Measurements from ENCODE around the gene MLXIP.

Gene MLXIP

GRCh38 chr12:122094137-122094734 is 15.7 kb downstream of the MLXIP start:
- H3K9ac ChIP-seq (ENCODE audit: low read depth, low read length, poor library complexity, severe bottlenecking) = no peak overlapping the region
- no peak overlapping the region for H2AFZ ChIP-seq (ENCODE audit: low read length)
- H3K4me1 ChIP-seq (ENCODE audit: insufficient read depth, low read length, poor library complexity, severe bottlenecking) = peaks cover 12% of the 10 kb centered on the region
- no peaks in the 10 kb centered on the region for H3K36me3 ChIP-seq (ENCODE audit: insufficient read depth, low read length)
- TF ChIP-seq, protein P1, sequence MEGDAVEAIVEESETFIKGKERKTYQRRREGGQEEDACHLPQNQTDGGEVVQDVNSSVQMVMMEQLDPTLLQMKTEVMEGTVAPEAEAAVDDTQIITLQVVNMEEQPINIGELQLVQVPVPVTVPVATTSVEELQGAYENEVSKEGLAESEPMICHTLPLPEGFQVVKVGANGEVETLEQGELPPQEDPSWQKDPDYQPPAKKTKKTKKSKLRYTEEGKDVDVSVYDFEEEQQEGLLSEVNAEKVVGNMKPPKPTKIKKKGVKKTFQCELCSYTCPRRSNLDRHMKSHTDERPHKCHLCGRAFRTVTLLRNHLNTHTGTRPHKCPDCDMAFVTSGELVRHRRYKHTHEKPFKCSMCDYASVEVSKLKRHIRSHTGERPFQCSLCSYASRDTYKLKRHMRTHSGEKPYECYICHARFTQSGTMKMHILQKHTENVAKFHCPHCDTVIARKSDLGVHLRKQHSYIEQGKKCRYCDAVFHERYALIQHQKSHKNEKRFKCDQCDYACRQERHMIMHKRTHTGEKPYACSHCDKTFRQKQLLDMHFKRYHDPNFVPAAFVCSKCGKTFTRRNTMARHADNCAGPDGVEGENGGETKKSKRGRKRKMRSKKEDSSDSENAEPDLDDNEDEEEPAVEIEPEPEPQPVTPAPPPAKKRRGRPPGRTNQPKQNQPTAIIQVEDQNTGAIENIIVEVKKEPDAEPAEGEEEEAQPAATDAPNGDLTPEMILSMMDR (conservative IDR thresholded peaks at IDR 0.05; ENCODE audit: low read length) = no peak
- TF ChIP-seq EZH2phosphoT487 (IDR thresholded peaks at IDR 0.05; ENCODE audit: borderline replicate concordance) = no peak
- peaks cover 8% of the 10 kb centered on the region; the same call in 1 of the 2 replicates for H3F3A ChIP-seq (ENCODE audit: low read depth)
- H3K4me3 ChIP-seq (ENCODE audit: low read length, poor library complexity, severe bottlenecking) = no peak overlapping the region
- no peak overlapping the region for H3K4me2 ChIP-seq (ENCODE audit: low read depth, low read length, poor library complexity, severe bottlenecking)
- peaks cover 9% of the 10 kb centered on the region for H4K20me1 ChIP-seq (ENCODE audit: insufficient read depth, low read length, poor library complexity, severe bottlenecking)
- peaks cover 83% of the 10 kb centered on the region for H3K79me2 ChIP-seq (ENCODE audit: insufficient read depth, low read length)
- H3K9me2 ChIP-seq (replicated peaks; ENCODE audit: low read depth, low read length) = no peaks in the 10 kb centered on the region
- no peaks in the 10 kb centered on the region for H3K9me3 ChIP-seq (ENCODE audit: insufficient read depth, low read depth, low read length)
- no peaks in the 10 kb centered on the region for H3K27me3 ChIP-seq (ENCODE audit: insufficient read depth, low read length, poor library complexity, severe bottlenecking)

DNA sequence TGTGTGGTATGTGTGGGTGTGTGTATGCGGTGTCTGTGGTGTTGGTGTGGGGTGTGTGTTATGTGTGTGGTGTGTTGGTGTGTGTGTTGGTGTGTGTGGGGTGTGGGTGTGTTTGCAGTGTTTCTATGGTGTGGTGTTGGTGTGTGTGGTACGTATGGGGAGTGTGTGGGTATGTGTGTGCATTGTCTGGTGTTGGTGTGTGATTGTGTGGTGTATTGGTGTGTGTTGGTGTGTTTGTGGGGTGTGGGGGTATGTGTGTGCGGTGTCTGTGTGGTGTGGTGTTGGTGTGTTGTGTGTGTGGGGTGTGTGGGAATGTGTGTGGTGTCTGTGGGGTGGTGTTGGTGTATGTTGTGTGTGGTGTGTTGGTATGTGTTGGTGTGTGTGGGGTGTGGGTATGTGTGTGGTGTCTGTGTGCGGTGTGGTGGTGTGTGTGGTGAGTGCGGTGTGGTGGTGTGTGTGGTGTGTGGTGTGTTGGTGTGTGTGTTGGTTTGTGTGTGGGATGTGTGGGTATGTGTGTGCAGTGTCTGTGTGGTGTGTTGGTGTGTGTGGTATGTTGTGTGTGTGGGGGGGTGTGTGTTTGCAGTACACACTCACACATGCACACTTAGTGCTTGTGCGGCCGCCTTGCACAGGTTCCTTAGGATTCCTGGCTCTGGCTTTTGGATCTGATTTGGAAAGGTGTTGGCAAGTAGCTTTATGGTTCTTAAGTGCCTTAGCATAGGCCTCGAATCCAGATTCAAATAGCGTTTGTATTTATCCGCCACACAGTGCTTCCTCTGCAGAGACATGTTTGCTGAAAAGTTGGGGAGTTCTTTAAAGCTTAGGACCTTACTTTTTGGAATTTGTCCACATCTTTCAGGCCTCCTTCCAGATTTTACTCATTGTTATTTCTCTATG is 16.4 kb downstream of the MLXIP start:
- peaks cover 83% of the 10 kb centered on the region for H3K79me2 ChIP-seq (ENCODE audit: insufficient read depth, low read length)

GRCh38 chr12:122096014-122096413 is 17.5 kb downstream of the MLXIP start:
- H3K36me3 ChIP-seq (ENCODE audit: insufficient read depth, low read length) = no peaks in the 10 kb centered on the region

More for the DNA sequence above, 16.4 kb downstream of the MLXIP start:
- H2AFZ ChIP-seq (ENCODE audit: low read length) = no peak overlapping the region
- no peaks in the 10 kb centered on the region for H3K9me2 ChIP-seq (replicated peaks; ENCODE audit: low read depth, low read length)
- no peaks in the 10 kb centered on the region for H3K36me3 ChIP-seq (ENCODE audit: insufficient read depth, low read length)
- H3K9me3 ChIP-seq (ENCODE audit: insufficient read depth, low read depth, low read length) = no peaks in the 10 kb centered on the region
- H3K9ac ChIP-seq (ENCODE audit: low read depth, low read length, poor library complexity, severe bottlenecking) = no peak overlapping the region
- H3K27me3 ChIP-seq (ENCODE audit: insufficient read depth, low read length, poor library complexity, severe bottlenecking) = no peaks in the 10 kb centered on the region
- no peak overlapping the region for H3K4me2 ChIP-seq (ENCODE audit: low read depth, low read length, poor library complexity, severe bottlenecking)
- TF ChIP-seq, protein P1 (conservative IDR thresholded peaks at IDR 0.05; ENCODE audit: low read length) = no peak
- no peak for TF ChIP-seq EZH2phosphoT487 (IDR thresholded peaks at IDR 0.05; ENCODE audit: borderline replicate concordance)
- peaks cover 9% of the 10 kb centered on the region for H4K20me1 ChIP-seq (ENCODE audit: insufficient read depth, low read length, poor library complexity, severe bottlenecking)
- peaks cover 15% of the 10 kb centered on the region for H3K4me1 ChIP-seq (ENCODE audit: insufficient read depth, low read length, poor library complexity, severe bottlenecking)
- no peak overlapping the region for H3K4me3 ChIP-seq (ENCODE audit: low read length, poor library complexity, severe bottlenecking)
- peaks cover 8% of the 10 kb centered on the region; the same call in 1 of the 2 replicates for H3F3A ChIP-seq (ENCODE audit: low read depth)

More at GRCh38 chr12:122096014-122096413, 17.5 kb downstream of the MLXIP start:
- Histone ChIP-seq H3K27me3 (ENCODE audit: insufficient read depth, low read length, poor library complexity, severe bottlenecking) (no peaks in the 10 kb centered on the region), H2AFZ (ENCODE audit: low read length) (no peak overlapping the region), H3K4me2 (ENCODE audit: low read depth, low read length, poor library complexity, severe bottlenecking) (no peak overlapping the region), H3K9ac (ENCODE audit: low read depth, low read length, poor library complexity, severe bottlenecking) (no peak overlapping the region), H3F3A (ENCODE audit: low read depth) (peaks cover 8% of the 10 kb centered on the region; the same call in 1 of the 2 replicates), H3K9me3 (ENCODE audit: insufficient read depth, low read depth, low read length) (no peaks in the 10 kb centered on the region), H3K9me2 (replicated peaks; ENCODE audit: low read depth, low read length) (no peaks in the 10 kb centered on the region), H3K4me3 (ENCODE audit: low read length, poor library complexity, severe bottlenecking) (no peak overlapping the region), H4K20me1 (ENCODE audit: insufficient read depth, low read length, poor library complexity, severe bottlenecking) (peaks cover 9% of the 10 kb centered on the region), H3K4me1 (ENCODE audit: insufficient read depth, low read length, poor library complexity, severe bottlenecking) (peaks cover 24% of the 10 kb centered on the region), H3K79me2 (ENCODE audit: insufficient read depth, low read length) (peaks cover 82% of the 10 kb centered on the region)
- no peak for TF ChIP-seq EZH2phosphoT487 (IDR thresholded peaks at IDR 0.05; ENCODE audit: borderline replicate concordance)
- TF ChIP-seq, protein P1 (conservative IDR thresholded peaks at IDR 0.05; ENCODE audit: low read length) = no peak

All from Loucy (cell line).